Measurements from ENCODE around the gene AMER3. TPM values are rescaled to one million over a fixed set of nuclear protein-coding genes. Genes with fewer than 3 reads are reported as not detected.

Gene AMER3
- total RNA-seq, 4 donors from 2014 or later: not detected

DNA sequence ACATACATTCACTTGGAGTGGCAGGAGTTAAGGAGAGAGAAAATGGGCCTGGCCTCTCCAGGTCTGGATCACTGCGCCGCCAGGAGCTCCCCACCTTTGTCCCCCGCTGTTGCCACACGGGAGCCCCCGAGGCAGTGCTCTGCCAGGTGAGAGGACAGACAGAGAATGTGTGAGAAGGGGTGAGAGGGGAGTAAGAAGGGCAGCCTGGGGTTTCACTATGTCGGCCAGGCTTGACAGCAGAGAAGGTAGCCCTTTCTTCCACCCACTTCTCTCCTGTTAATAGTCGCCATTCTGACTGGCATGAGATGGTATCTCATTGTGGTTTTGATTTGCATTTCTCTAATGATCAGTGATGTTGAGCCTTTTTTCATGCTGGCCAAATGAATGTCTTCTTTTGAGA lies 55.1 kb downstream of the AMER3 start:
- Histone ChIP-seq H3K4me3 (no peak overlapping the region), H3K9me3 (no peaks in the 10 kb centered on the region), H3K27me3 (no peaks in the 10 kb centered on the region), H3K4me1 (no peaks in the 10 kb centered on the region), H3K27ac (no peak overlapping the region), H3K36me3 (no peaks in the 10 kb centered on the region)
- ATAC-seq (no peak), DNase-seq (no peak)
- intact Hi-C loops (cut with DNase I; ENCODE audit: low total_unique reads) (no loop called here), in situ Hi-C loops (cut with MboI; ENCODE audit: low sequenced_read_pairs in 4 of 4) (no loop called here)
- TF ChIP-seq CTCF (IDR thresholded peaks at IDR 0.05 in 4 of 5, conservative IDR thresholded peaks at IDR 0.05 in 1 of 5): no peak
- no peak for TF ChIP-seq POLR2A (IDR thresholded peaks at IDR 0.05)

DNA sequence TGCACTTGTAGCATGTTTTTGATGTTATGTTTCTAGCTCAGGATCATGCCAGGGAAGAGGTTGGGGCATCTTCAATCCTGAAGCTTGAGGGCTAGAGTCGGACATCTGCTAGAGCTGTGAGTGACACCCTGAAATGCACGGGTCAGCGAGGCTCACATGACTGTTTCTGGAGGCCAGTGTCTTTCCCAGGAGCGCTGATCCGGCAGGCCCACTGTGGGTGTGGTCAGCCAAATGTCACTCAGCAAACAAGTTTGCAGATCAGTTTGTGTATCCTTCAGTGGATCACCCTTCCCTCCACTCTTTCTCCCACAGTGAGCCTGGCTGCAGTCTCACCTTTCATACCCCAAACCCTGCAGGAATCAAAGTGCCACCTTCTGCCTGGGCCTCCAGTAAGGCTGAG lies 58.4 kb downstream of the AMER3 start:
- no peak overlapping the region for H3K27ac ChIP-seq
- intact Hi-C loops (cut with DNase I; ENCODE audit: low total_unique reads): no loop called here
- TF ChIP-seq POLR2A (IDR thresholded peaks at IDR 0.05): no peak
- no peak for TF ChIP-seq CTCF (IDR thresholded peaks at IDR 0.05 in 4 of 5, conservative IDR thresholded peaks at IDR 0.05 in 1 of 5)
- ATAC-seq (no peak), DNase-seq (no peak)
- no peaks in the 10 kb centered on the region for H3K27me3 ChIP-seq
- no peak overlapping the region for H3K4me3 ChIP-seq
- no peaks in the 10 kb centered on the region for H3K4me1 ChIP-seq
- no peaks in the 10 kb centered on the region for H3K9me3 ChIP-seq
- in situ Hi-C loops (cut with MboI; ENCODE audit: low sequenced_read_pairs in 4 of 4): no loop called here
- no peaks in the 10 kb centered on the region for H3K36me3 ChIP-seq

- ATAC-seq (no peak), DNase-seq (no peak)
- Histone ChIP-seq H3K27ac (no peak overlapping the region), H3K9me3 (no peaks in the 10 kb centered on the region), H3K36me3 (no peaks in the 10 kb centered on the region), H3K4me1 (no peaks in the 10 kb centered on the region), H3K27me3 (no peaks in the 10 kb centered on the region), H3K4me3 (no peak overlapping the region)
- intact Hi-C loops (cut with DNase I; ENCODE audit: low total_unique reads) (no loop called here), in situ Hi-C loops (cut with MboI; ENCODE audit: low sequenced_read_pairs in 4 of 4) (no loop called here)
- TF ChIP-seq POLR2A (IDR thresholded peaks at IDR 0.05) (no peak), CTCF (IDR thresholded peaks at IDR 0.05 in 4 of 5, conservative IDR thresholded peaks at IDR 0.05 in 1 of 5) (no peak)
These were observed 59.8 kb downstream of the AMER3 start for GRCh38 chr2:130814931-130815680.

Other genes starting within 250 kb of the AMER3 start
- gene POTEI, start 246.2 kb upstream of the AMER3 start, total RNA-seq: not detected
- gene CFC1B, start 234.3 kb upstream of the AMER3 start, total RNA-seq: not detected
- gene CFC1, start 156.0 kb upstream of the AMER3 start, total RNA-seq: not detected
- not detected for gene POTEJ, start 144.1 kb upstream of the AMER3 start, total RNA-seq
- not detected for gene GPR148, start 26.5 kb upstream of the AMER3 start, total RNA-seq
- 10 to 100 TPM in 1 of 4 donors, 1 to 10 TPM in 3; 1.0 to 14.8 (median 5.1) TPM for gene ARHGEF4, start 81.4 kb downstream of the AMER3 start, total RNA-seq